ENCODE measurements around the gene SLC29A1. TPM values are rescaled to one million over a fixed set of nuclear protein-coding genes. Genes with fewer than 3 reads are reported as not detected.

The SLC29A1 gene
- total and polyA plus RNA-seq, 8 donors = 22.4 to 48.2 (median 28.5) TPM

GRCh38 chr6:44221961-44222335 is 1.4 kb upstream of the SLC29A1 start:
- Histone ChIP-seq H3K27ac (peak overlapping the region; percentile 51 to 69), H3K27me3 (no peaks in the 10 kb centered on the region), H3K4me1 (peaks cover 38 to 85% of the 10 kb centered on the region in 2 donors), H3K4me3 (no peak overlapping the region), H3K9me3 (no peaks in the 10 kb centered on the region), H3K36me3 (no peaks in the 10 kb centered on the region)
- no peak for DNase-seq
- no peak for TF ChIP-seq CTCF (IDR thresholded peaks at IDR 0.05)
- no peak for ATAC-seq
- intact Hi-C loops (cut with DNase I) = no loop called here

DNA sequence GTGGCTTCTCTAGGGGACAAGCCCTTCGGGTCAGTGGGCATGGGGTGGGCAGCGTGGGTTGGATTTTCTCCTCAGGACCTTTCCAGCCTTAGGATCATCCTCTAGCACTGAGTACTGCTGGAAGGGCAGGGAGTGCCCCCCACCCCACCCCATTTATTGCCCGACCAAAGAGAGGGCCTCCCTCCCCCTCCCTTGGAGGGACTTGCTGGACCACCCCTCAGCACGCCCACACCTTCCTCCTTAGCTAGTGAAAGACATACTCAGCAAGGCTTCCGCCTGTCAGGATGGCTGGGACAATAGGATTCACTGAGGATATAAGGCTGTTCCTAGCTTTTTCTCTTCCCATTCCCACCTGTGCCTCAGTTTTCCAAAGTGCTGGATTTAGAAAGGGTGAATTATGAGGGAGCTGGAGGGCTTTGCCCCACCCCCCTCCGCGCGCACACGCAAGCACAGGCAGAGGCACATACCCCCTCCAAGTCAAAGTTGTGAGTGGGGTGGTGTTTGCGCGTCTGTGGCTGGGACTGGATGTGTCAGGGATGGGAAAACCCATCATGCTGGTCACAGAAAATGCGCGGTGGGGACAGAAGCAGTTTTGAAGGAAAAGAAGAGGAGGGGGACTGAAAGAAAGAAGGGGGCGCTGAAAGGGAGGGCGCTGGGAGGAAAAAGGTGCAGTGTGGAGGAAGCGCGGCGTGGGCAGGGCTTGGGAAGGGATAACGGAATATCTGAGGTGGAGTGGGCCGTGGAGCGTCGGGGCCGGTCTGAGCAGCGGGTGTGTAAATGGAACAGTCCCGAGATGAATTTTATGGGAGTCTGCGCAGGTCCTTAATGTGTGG is 693 bp upstream of the SLC29A1 start:
- peak overlapping the region; percentile 55 to 61 for H3K4me3 ChIP-seq
- H3K27ac ChIP-seq = no peak overlapping the region
- ATAC-seq (no peak), DNase-seq (no peak)
- H3K27me3 ChIP-seq = no peaks in the 10 kb centered on the region
- no peaks in the 10 kb centered on the region for H3K36me3 ChIP-seq
- TF ChIP-seq CTCF (IDR thresholded peaks at IDR 0.05) = no peak
- H3K4me1 ChIP-seq = peaks cover 38 to 84% of the 10 kb centered on the region in 2 donors
- H3K9me3 ChIP-seq = no peaks in the 10 kb centered on the region
- intact Hi-C loops (cut with DNase I) = no loop called here

DNA sequence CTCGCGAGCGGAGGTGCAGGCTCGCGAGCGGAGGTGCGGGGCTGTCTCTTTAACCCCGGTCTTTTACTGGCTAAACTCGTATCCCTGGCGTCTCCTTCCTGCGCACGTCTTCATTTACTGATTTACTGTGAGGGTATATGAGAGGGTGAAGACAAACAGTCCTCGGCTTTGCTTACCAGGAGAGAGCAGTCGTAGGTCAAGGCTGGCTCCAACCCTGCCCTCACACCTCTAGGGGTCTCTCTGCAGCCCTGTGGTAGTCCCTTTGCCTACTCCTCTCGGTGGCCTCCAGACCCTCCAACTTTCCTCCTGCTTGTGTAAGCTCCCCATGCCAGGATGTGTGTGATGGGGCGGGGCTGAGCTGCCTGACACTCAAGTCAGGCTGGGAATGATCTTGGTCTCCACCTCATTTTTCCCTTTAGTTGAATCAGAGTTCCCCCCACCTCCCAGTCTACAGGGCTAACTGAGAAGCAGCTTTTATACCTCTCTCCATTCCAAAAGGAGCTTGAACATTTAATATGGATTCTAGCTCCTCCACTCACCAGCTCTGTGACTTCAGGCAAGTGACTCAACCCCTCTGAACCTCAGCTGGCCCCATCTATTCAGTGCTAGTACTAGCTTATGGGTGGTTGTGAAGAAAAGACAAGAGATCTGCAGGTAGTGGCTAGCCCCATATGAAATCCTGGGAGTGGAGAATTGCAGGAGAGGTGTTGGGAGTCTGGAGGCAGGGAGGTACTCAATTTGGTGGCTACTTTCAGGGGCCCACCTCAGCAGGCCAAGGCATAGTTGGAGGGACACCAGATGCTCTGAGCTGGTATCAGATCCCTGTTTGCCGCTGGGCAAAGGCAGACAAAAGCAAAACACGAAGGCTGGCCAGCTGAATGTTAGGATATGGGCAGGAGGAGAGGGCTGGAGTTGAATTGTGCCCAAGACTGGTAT is 902 bp downstream of the SLC29A1 start:
- Histone ChIP-seq H3K27ac (no peak overlapping the region), H3K4me1 (peaks cover 27 to 68% of the 10 kb centered on the region in 2 donors), H3K36me3 (no peaks in the 10 kb centered on the region), H3K27me3 (no peaks in the 10 kb centered on the region), H3K4me3 (peak overlapping the region; percentile 55 to 61), H3K9me3 (no peaks in the 10 kb centered on the region)
- no peak for TF ChIP-seq CTCF (IDR thresholded peaks at IDR 0.05)
- ATAC-seq = no peak
- intact Hi-C loops (cut with DNase I) = no loop called here
- no peak for DNase-seq

DNA sequence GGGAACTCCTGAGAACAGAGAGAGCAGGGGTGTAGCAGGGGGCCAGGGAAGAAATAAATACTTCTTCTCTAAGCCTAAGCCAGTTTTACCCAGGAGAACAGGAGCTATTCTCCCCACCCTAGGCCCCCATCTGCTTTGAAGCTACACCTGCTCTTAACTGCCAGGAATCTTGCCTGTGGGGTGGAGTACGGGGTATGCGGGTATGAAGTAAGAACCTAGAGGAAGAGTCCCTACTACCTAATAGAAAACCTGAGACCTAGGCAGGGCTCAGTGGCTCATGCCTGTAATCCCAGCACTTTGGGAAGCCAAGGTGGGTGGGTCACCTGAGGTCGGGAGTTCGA is 1.5 kb downstream of the SLC29A1 start:
- DNase-seq (no peak), ATAC-seq (no peak)
- Histone ChIP-seq H3K9me3 (no peaks in the 10 kb centered on the region), H3K27ac (no peak overlapping the region), H3K4me3 (no peak overlapping the region), H3K4me1 (peaks cover 22 to 62% of the 10 kb centered on the region in 2 donors), H3K27me3 (no peaks in the 10 kb centered on the region), H3K36me3 (peaks cover 0 to 1% of the 10 kb centered on the region in 2 donors)
- no peak for TF ChIP-seq CTCF (IDR thresholded peaks at IDR 0.05)
- intact Hi-C loops (cut with DNase I) = no loop called here
